AG04450 (cell line): ENCODE results near the gene CAMK2B. TPM values are rescaled to one million over a fixed set of nuclear protein-coding genes. Genes with fewer than 3 reads are reported as not detected.

Experiments used
- CTCF ChIA-PET: fragments of 300-600, 350-600 bp; formaldehyde crosslinking; extraction: SDS; loops from one replicate; lab custom pipeline; 2022; ENCODE audit warnings: antibody characterized with exemption, inconsistent platforms; lab: Charles Lee
- POLR2A ChIA-PET: fragments of 350-600 bp; formaldehyde crosslinking; extraction: SDS; loops from one replicate; lab custom pipeline; 2021; ENCODE audit warnings: antibody characterized with exemption, inconsistent platforms; lab: Yijun Ruan, JAX
- DNase-seq: peaks from one replicate; pipeline ENCODE4 v3.0.0-alpha.2; 2011; ENCODE audit warnings: low read depth, low spot score
- H3K27ac ChIP-seq: one replicate; pipeline ENCODE4 v1.5.1; 2012; ENCODE audit warnings: low read depth, low read length, control low read depth
- H3K27me3 ChIP-seq: one replicate; pipeline ENCODE4 v1.6.0; 2012; ENCODE audit warnings: low read length; ENCODE audit not compliant: control insufficient read depth, insufficient read depth
- H3K4me3 ChIP-seq: 2 replicates; pipeline ENCODE4 v1.5.1; 2011; ENCODE audit warnings: mild to moderate bottlenecking, low read depth, low read length, control low read depth
- H3K9me3 ChIP-seq: 2 replicates; pipeline ENCODE4 v1.5.1; 2012; ENCODE audit warnings: low read length; ENCODE audit not compliant: control insufficient read depth, insufficient read depth
- CTCF ChIP-seq: IDR thresholded peaks from 2 replicates; pipeline ENCODE4 v1.5.1; 2011; ENCODE audit warnings: low read depth, low read length, control low read depth, inconsistent platforms
- polyA plus RNA-seq: library from polyadenylated mRNA; depleted of rRNA; stranded (reverse); fragments of >200 nt; gene quantifications from 2 replicates; pipeline ENCODE4 v1.2.3, GENCODE V29; 2011

Gene CAMK2B
- polyA plus RNA-seq, 1 experiment, result not detected

GRCh38 chr7:44287488-44288380, 37.7 kb downstream of the CAMK2B start:
- POLR2A ChIA-PET, result no interaction called here
- CTCF ChIA-PET, result no interaction called here
- TF ChIP-seq CTCF, result no peak

GRCh38 chr7:44286618-44287487, 38.5 kb downstream of the CAMK2B start:
- Histone ChIP-seq H3K9me3 (no peaks in the 10 kb centered on the region; the same call in 1 of the 2 replicates), H3K27me3 (peaks cover 22% of the 10 kb centered on the region), H3K4me3 (no peak overlapping the region), H3K27ac (no peak overlapping the region)
- TF ChIP-seq CTCF, result no peak
- POLR2A ChIA-PET, result no interaction called here
- CTCF ChIA-PET, result no interaction called here
- DNase-seq, result no peak

More at GRCh38 chr7:44287488-44288380, 37.7 kb downstream of the CAMK2B start:
- Histone ChIP-seq H3K27me3 (peaks cover 27% of the 10 kb centered on the region), H3K27ac (no peak overlapping the region), H3K9me3 (no peaks in the 10 kb centered on the region; the same call in 1 of the 2 replicates), H3K4me3 (no peak overlapping the region)
- DNase-seq, result no peak

GRCh38 chr7:44286182-44286617, 39.2 kb downstream of the CAMK2B start:
- DNase-seq, result no peak
- H3K27me3 ChIP-seq, result peaks cover 20% of the 10 kb centered on the region
- TF ChIP-seq CTCF, result no peak
- no peak overlapping the region for H3K27ac ChIP-seq
- H3K9me3 ChIP-seq, result no peaks in the 10 kb centered on the region; the same call in 1 of the 2 replicates
- ChIA-PET POLR2A (no interaction called here), CTCF (no interaction called here)
- no peak overlapping the region for H3K4me3 ChIP-seq

GRCh38 chr7:44285561-44285960, 39.8 kb downstream of the CAMK2B start:
- ChIA-PET POLR2A (no interaction called here), CTCF (no interaction called here)
- Histone ChIP-seq H3K9me3 (no peaks in the 10 kb centered on the region; the same call in 1 of the 2 replicates), H3K27ac (no peak overlapping the region), H3K4me3 (no peak overlapping the region), H3K27me3 (peaks cover 20% of the 10 kb centered on the region)
- TF ChIP-seq CTCF, result no peak
- no peak for DNase-seq
